Vagina (tissue), 2 donors: ENCODE data around the gene SLC41A2. TPM values are rescaled to one million over a fixed set of nuclear protein-coding genes. Genes with fewer than 3 reads are reported as not detected.

Experiments used
- DNase-seq, 2 donors: peaks; one replicate each; pipeline ENCODE4 v3.0.0-alpha.2; 2017; ENCODE audit errors: extremely low spot score in 2 of 2
- H3K27ac ChIP-seq: fragments of 200-600 bp; sonication (generic); one replicate; pipeline ENCODE4 v1.5.1; 2019
- H3K27me3 ChIP-seq: fragments of 200-600 bp; sonication (generic); one replicate; pipeline ENCODE4 v1.5.1; 2019
- H3K36me3 ChIP-seq, 2 donors: fragments of 200-600 bp; sonication (generic); one replicate each; pipeline ENCODE4 v1.5.1; 2017 to 2019
- H3K4me1 ChIP-seq: fragments of 200-600 bp; sonication (generic); one replicate; pipeline ENCODE4 v1.5.1; 2019
- H3K4me3 ChIP-seq, 2 donors: fragments of 200-600 bp; sonication (generic); 1 replicate in 1 of 2; 2 replicates in 1 of 2; pipeline ENCODE4 v1.5.1; 2016 to 2019
- H3K9me3 ChIP-seq: fragments of 200-600 bp; sonication (generic); one replicate; pipeline ENCODE4 v1.5.1; 2019
- POLR2A ChIP-seq, 2 donors: fragments of 450-650 bp; IDR thresholded peaks; one replicate each; pipeline ENCODE4 v1.6.1; 2017; ENCODE audit warnings: antibody characterized with exemption in 2 of 2, mild to moderate bottlenecking in 2 of 2, moderate library complexity in 2 of 2
- POLR2AphosphoS5 ChIP-seq, 2 donors: sonication (generic); formaldehyde crosslinking; IDR thresholded peaks; one replicate each; pipeline ENCODE4 v1.9.0; 2017; ENCODE audit warnings: antibody characterized with exemption in 2 of 2, mild to moderate bottlenecking in 2 of 2, low read depth in 1 of 2; ENCODE audit not compliant: insufficient read depth in 1 of 2
- intact Hi-C: fragments of 100-400 bp; cut with DNase I; formaldehyde crosslinking; loops from one replicate; pipeline ENCODE4 v1.15.1; 2023
- total RNA-seq: library from RNA; depleted of rRNA; stranded (reverse); fragments of >200 nt; gene quantifications from one replicate; pipeline ENCODE4 v1.2.3, GENCODE V29; 2016
- TF ChIP-seq, protein P1 (sequence below), 3 experiments: fragments of 450-650 bp in 2 of 3; fragments of 200-600 bp in 1 of 3; sonication (generic) in 1 of 3; IDR thresholded peaks; one replicate each; pipeline ENCODE4 v1.5.1; 2017 to 2019; ENCODE audit warnings: antibody characterized with exemption in 3 of 3, mild to moderate bottlenecking in 2 of 3, moderate library complexity in 2 of 3

The SLC41A2 gene
- total RNA-seq, 1 donor from 2014 or later: 19.9 TPM

DNA sequence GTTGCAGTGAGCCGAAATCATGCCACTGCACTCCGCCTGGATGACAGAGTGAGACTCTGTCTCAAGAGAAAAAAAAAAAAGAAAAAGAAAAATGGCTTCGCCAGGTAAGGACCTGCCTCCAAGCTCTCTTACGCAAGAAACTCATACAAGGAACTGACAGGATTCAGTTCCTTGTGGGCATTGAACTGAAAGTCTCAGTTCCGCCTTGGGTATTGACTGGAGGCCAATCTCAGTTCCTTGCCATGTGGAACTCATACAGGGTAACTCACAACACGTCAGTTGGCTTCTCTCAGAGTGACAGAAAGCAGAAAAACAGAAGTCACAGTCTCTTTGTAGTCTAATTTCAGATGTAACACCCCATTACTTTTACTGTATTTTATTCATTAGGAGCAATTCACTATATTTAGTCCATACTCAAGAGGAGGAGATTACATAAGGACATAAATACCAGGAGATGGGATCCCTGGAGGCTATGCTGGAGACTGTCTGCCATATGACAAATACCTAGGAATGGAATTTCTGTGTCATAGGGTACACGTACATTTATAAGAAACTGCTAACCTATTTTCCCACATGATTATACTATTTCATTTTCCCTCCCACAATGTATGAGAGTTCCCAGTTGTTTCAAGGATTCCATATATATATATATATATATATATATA, 16.7 kb upstream of the SLC41A2 start:
- intact Hi-C loops: no loop called here
- H3K4me3 ChIP-seq: no peak overlapping the region
- no peaks in the 10 kb centered on the region for H3K4me1 ChIP-seq
- DNase-seq: no peak
- no peaks in the 10 kb centered on the region for H3K27me3 ChIP-seq
- TF ChIP-seq, protein P1, sequence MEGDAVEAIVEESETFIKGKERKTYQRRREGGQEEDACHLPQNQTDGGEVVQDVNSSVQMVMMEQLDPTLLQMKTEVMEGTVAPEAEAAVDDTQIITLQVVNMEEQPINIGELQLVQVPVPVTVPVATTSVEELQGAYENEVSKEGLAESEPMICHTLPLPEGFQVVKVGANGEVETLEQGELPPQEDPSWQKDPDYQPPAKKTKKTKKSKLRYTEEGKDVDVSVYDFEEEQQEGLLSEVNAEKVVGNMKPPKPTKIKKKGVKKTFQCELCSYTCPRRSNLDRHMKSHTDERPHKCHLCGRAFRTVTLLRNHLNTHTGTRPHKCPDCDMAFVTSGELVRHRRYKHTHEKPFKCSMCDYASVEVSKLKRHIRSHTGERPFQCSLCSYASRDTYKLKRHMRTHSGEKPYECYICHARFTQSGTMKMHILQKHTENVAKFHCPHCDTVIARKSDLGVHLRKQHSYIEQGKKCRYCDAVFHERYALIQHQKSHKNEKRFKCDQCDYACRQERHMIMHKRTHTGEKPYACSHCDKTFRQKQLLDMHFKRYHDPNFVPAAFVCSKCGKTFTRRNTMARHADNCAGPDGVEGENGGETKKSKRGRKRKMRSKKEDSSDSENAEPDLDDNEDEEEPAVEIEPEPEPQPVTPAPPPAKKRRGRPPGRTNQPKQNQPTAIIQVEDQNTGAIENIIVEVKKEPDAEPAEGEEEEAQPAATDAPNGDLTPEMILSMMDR (IDR thresholded peaks at IDR 0.05): no peak
- no peaks in the 10 kb centered on the region for H3K9me3 ChIP-seq
- H3K36me3 ChIP-seq: no peaks in the 10 kb centered on the region
- no peak overlapping the region for H3K27ac ChIP-seq

- no peak overlapping the region for H3K27ac ChIP-seq
- TF ChIP-seq POLR2A (IDR thresholded peaks at IDR 0.05) (no peak), POLR2AphosphoS5 (IDR thresholded peaks at IDR 0.05; ENCODE audit: insufficient read depth in 1 of 2, low read depth in 1 of 2) (no peak)
- TF ChIP-seq, protein P1 (IDR thresholded peaks at IDR 0.05): no peak
- no peaks in the 10 kb centered on the region for H3K36me3 ChIP-seq
- no peaks in the 10 kb centered on the region for H3K9me3 ChIP-seq
- intact Hi-C loops: no loop called here
- no peaks in the 10 kb centered on the region for H3K27me3 ChIP-seq
- H3K4me3 ChIP-seq: no peak overlapping the region
- no peak for DNase-seq
- no peaks in the 10 kb centered on the region for H3K4me1 ChIP-seq
These were observed 15.2 kb upstream of the SLC41A2 start for GRCh38 chr12:104973250-104973649.

DNA sequence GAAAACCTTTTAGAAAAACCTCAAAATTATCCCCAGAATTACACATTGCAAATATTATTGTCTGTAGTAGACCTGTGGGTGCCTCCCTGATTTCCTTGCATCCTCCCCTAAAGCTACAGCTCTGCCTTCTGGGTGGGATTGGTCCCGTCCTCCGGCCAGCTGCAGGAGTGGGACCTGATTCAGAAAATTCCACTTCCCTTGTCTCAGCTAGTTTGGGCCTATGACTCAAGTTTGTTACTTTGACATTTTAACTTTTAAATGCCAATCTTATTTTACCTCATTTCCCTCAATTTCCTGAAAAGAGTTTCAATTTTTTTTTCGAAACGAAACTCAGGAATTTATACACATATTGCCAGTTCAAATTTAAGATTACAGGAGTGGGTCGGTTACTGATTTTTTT, 13.2 kb upstream of the SLC41A2 start:
- no peaks in the 10 kb centered on the region for H3K27me3 ChIP-seq
- no peaks in the 10 kb centered on the region for H3K4me1 ChIP-seq
- intact Hi-C loops: no loop called here
- H3K9me3 ChIP-seq: no peaks in the 10 kb centered on the region
- H3K27ac ChIP-seq: no peak overlapping the region
- DNase-seq: no peak
- TF ChIP-seq, protein P1 (IDR thresholded peaks at IDR 0.05): no peak
- no peak for TF ChIP-seq POLR2A (IDR thresholded peaks at IDR 0.05)
- TF ChIP-seq POLR2AphosphoS5 (IDR thresholded peaks at IDR 0.05; ENCODE audit: insufficient read depth in 1 of 2, low read depth in 1 of 2): no peak
- H3K4me3 ChIP-seq: no peak overlapping the region
- H3K36me3 ChIP-seq: no peaks in the 10 kb centered on the region

DNA sequence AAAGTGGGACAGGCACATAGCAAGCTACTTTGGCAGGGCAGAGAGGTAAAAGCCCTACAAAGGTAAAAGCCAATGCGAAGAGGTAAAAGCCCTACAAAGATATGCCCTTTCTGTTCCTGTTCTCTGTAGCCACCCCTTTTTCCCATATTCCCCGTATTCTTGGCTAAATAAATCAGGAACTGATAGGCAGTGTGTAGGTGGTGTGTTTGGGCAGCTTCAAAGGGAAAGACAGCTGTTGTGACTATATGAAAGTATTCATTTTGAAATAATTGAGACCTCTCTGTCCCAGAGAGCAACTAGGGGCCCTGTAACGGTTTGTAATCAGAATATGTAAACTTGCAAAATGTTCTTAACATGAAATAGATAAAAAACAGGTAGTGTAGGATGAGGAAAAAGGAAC, 11.3 kb upstream of the SLC41A2 start:
- no peak for TF ChIP-seq POLR2AphosphoS5 (IDR thresholded peaks at IDR 0.05; ENCODE audit: insufficient read depth in 1 of 2, low read depth in 1 of 2)
- TF ChIP-seq, protein P1 (IDR thresholded peaks at IDR 0.05): no peak
- no peak for TF ChIP-seq POLR2A (IDR thresholded peaks at IDR 0.05)
- no peaks in the 10 kb centered on the region for H3K9me3 ChIP-seq
- intact Hi-C loops: loop anchor here (5.0 kb wide), 1 partner anchor 1383 kb away; no protein-coding TSS in a partner anchor
- no peaks in the 10 kb centered on the region for H3K36me3 ChIP-seq
- H3K27me3 ChIP-seq: no peaks in the 10 kb centered on the region
- no peak overlapping the region for H3K27ac ChIP-seq
- DNase-seq: no peak
- H3K4me1 ChIP-seq: no peaks in the 10 kb centered on the region
- no peak overlapping the region for H3K4me3 ChIP-seq

DNA sequence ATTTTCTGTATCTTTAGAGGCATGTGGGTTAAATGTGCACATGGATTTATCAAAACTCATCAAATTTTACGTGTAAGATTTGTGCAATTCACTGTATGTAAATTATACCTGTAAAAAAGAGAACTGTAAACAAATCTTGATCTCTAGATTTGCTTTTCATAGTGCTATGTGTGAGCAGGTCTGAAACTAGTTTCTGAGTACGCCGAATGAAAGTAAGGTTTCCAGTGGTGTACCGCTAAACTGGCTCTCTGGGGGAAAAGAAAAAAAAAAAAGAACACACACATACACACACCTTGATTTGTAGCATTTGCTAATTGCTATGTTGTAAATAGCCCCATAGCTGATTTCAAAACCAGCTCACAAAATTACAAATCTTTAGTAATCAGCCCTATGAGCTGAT, 8.6 kb upstream of the SLC41A2 start:
- Histone ChIP-seq H3K4me1 (no peaks in the 10 kb centered on the region), H3K36me3 (no peaks in the 10 kb centered on the region), H3K9me3 (no peaks in the 10 kb centered on the region), H3K27me3 (no peaks in the 10 kb centered on the region), H3K4me3 (no peak overlapping the region), H3K27ac (no peak overlapping the region)
- intact Hi-C loops: loop anchor here (5.0 kb wide), 1 partner anchor 1386 kb away; no protein-coding TSS in a partner anchor
- no peak for DNase-seq
- TF ChIP-seq, protein P1 (IDR thresholded peaks at IDR 0.05): no peak
- TF ChIP-seq POLR2AphosphoS5 (IDR thresholded peaks at IDR 0.05; ENCODE audit: insufficient read depth in 1 of 2, low read depth in 1 of 2) (no peak), POLR2A (IDR thresholded peaks at IDR 0.05) (no peak)
